Left renal pelvis (tissue), 4 donors: ENCODE measurements around the gene CWC25. TPM values are rescaled to one million over a fixed set of nuclear protein-coding genes. Genes with fewer than 3 reads are reported as not detected.
A peak's percentile ranks its signal among the peaks of the same experiment; 100 is the strongest.

ENCODE experiments used
- DNase-seq, 4 donors: peaks; one replicate each; pipeline ENCODE4 v3.0.0-alpha.2; 2013; ENCODE audit warnings: low read depth in 4 of 4, low spot score in 3 of 4
- polyA plus RNA-seq, 4 donors: library from polyadenylated mRNA; unstranded; fragments of 120-200 nt; gene quantifications; one replicate each; pipeline ENCODE4 v1.2.1, GENCODE V29; 2013; ENCODE audit not compliant: insufficient read length in 4 of 4

CWC25 gene
- polyA plus RNA-seq, 4 donors: 22.1 to 30.5 (median 24.9) TPM

GRCh38 chr17:38853292-38854219 is 28.4 kb upstream of the CWC25 start, which contains the start of gene RPL23:
Gene RPL23 (minus strand): TSS chr17:38853721. CDS start chr17:38853710, 11 bp downstream.
- peak; percentile 94 to 98 (median 96) for DNase-seq

- no peak for DNase-seq
These were observed 27.7 kb upstream of the CWC25 start for GRCh38 chr17:38852771-38853291.

GRCh38 chr17:38851434-38851833 is 26.3 kb upstream of the CWC25 start:
- no peak for DNase-seq

GRCh38 chr17:38850374-38850773 is 25.3 kb upstream of the CWC25 start:
- no peak for DNase-seq

- DNase-seq: no peak
These were observed 24.0 kb upstream of the CWC25 start for GRCh38 chr17:38848939-38849605.

- DNase-seq: no peak
These were observed 23.4 kb upstream of the CWC25 start for GRCh38 chr17:38848557-38848891.

GRCh38 chr17:38844261-38844757 is 19.2 kb upstream of the CWC25 start:
- no peak for DNase-seq

GRCh38 chr17:38825762-38826247 is 684 bp upstream of the CWC25 start:
- DNase-seq: no peak

GRCh38 chr17:38815576-38816193 is 9.4 kb downstream of the CWC25 start:
- DNase-seq: no peak

- no peak for DNase-seq
These were observed 15.3 kb downstream of the CWC25 start for GRCh38 chr17:38809828-38810227.

- DNase-seq: no peak
These were observed 24.8 kb downstream of the CWC25 start for GRCh38 chr17:38800237-38800760.

GRCh38 chr17:38799501-38800236 is 25.5 kb downstream of the CWC25 start, which contains the start of gene PIP4K2B:
Gene PIP4K2B (minus strand): TSS chr17:38799556. CDS start chr17:38799424, 132 bp downstream.
- DNase-seq: peak; percentile 92 to 96 (median 94)

GRCh38 chr17:38798614-38799500 is 26.3 kb downstream of the CWC25 start:
- DNase-seq: peak in 2 of 4 donors; percentile 7 to 31

GRCh38 chr17:38797828-38798227 is 27.3 kb downstream of the CWC25 start:
- no peak for DNase-seq

- no peak for DNase-seq
These were observed 28.0 kb downstream of the CWC25 start for GRCh38 chr17:38797158-38797490.

GRCh38 chr17:38796451-38797157 is 28.5 kb downstream of the CWC25 start:
- DNase-seq: no peak

- no peak for DNase-seq
These were observed 30.9 kb downstream of the CWC25 start for GRCh38 chr17:38794221-38794620.

- no peak for DNase-seq
These were observed 34.0 kb downstream of the CWC25 start for GRCh38 chr17:38791162-38791561.
